LNCaP clone FGC (cell line): ENCODE data around the gene TAF11L10.
"Not testable (repeated sequence)": the region's sequence is repeated elsewhere in the genome, so short reads cannot be mapped to it uniquely, and the experiment has no call there.

Experiments
- DNase-seq: peaks from one replicate; pipeline ENCODE4 v3.0.0-alpha.2; 2011; ENCODE audit warnings: low read depth
- H3K4me3 ChIP-seq: 2 replicates; pipeline ENCODE4 v1.5.1; 2011; ENCODE audit warnings: mild to moderate bottlenecking, low read depth, low read length, control low read depth
- TF ChIP-seq, protein P1 (sequence below): IDR thresholded peaks from 2 replicates; pipeline ENCODE4 v1.5.1; 2012; ENCODE audit warnings: mild to moderate bottlenecking; ENCODE audit not compliant: control insufficient read depth, insufficient read depth; ENCODE audit errors: extremely low read depth

TAF11L10 gene

GRCh38 chr5:17604951-17605350, 7.3 kb upstream of the TAF11L10 start:
- TF ChIP-seq, protein P1, sequence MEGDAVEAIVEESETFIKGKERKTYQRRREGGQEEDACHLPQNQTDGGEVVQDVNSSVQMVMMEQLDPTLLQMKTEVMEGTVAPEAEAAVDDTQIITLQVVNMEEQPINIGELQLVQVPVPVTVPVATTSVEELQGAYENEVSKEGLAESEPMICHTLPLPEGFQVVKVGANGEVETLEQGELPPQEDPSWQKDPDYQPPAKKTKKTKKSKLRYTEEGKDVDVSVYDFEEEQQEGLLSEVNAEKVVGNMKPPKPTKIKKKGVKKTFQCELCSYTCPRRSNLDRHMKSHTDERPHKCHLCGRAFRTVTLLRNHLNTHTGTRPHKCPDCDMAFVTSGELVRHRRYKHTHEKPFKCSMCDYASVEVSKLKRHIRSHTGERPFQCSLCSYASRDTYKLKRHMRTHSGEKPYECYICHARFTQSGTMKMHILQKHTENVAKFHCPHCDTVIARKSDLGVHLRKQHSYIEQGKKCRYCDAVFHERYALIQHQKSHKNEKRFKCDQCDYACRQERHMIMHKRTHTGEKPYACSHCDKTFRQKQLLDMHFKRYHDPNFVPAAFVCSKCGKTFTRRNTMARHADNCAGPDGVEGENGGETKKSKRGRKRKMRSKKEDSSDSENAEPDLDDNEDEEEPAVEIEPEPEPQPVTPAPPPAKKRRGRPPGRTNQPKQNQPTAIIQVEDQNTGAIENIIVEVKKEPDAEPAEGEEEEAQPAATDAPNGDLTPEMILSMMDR = no peak
- H3K4me3 ChIP-seq = no peak overlapping the region
- no peak for DNase-seq

DNA sequence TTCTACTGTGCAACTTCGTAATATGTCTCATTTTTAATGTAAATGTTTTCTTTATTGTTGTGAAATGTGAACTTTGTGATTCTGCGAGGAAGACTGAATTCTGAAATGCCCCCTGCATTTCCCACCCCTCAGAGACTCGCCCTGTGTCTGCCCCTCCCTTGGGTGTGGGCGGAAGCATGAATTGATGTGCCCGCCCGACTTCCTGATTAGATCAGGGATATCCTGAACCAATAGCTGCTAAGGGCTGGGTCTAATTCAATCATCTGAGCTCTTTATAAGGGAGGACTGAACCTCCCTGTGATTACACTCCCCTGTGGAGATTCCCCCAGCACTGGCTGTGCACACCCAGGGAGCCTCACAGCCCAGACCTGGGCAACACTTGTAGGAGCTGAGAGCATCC, 6.3 kb upstream of the TAF11L10 start, which contains the start of gene TAF11L11:
TSS of gene TAF11L11 (plus strand) at position 304 of the 400 bp plus-strand sequence.
- not testable (repeated sequence) for DNase-seq, H3K4me3 ChIP-seq

- not testable (repeated sequence) for H3K4me3 ChIP-seq, DNase-seq
These were observed 3.4 kb downstream of the TAF11L10 start, which contains the start of gene TAF11L9 for GRCh38 chr5:17594255-17594654. TSS of gene TAF11L9 (minus strand) at chr5:17594394.

DNA sequence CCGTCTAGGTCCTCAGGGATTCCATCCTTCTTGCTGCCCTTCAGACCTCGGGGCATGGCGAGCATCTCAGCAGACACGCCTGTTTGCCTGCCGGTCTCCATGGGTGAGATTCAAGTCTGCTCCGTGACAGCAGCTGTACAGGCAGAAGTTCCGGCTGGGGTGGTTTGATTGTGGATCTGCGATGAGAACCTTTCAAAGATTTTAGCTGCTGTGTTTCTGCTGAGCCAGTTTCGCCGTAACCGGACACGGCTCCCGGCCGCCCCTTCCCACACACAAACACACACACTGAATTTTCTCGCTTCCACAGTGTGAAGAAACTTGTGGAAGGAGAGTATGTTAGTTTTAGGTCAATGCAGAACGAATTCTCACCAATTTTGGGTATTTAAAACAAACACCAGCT, 6.8 kb downstream of the TAF11L10 start, which contains the start of gene TAF11L8:
TSS of gene TAF11L8 (minus strand) at position 101 of the 400 bp plus-strand sequence.
- H3K4me3 ChIP-seq, DNase-seq: not testable (repeated sequence)

DNA sequence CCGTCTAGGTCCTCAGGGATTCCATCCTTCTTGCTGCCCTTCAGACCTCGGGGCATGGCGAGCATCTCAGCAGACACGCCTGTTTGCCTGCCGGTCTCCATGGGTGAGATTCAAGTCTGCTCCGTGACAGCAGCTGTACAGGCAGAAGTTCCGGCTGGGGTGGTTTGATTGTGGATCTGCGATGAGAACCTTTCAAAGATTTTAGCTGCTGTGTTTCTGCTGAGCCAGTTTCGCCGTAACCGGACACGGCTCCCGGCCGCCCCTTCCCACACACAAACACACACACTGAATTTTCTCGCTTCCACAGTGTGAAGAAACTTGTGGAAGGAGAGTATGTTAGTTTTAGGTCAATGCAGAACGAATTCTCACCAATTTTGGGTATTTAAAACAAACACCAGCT, 12.0 kb downstream of the TAF11L10 start, which contains the start of gene TAF11L7:
TSS of gene TAF11L7 (minus strand) at position 101 of the 400 bp plus-strand sequence.
- not testable (repeated sequence) for DNase-seq, H3K4me3 ChIP-seq
